Mucosa of descending colon (tissue), 3 donors: ENCODE data around the gene DOCK2. TPM values are rescaled to one million over a fixed set of nuclear protein-coding genes. Genes with fewer than 3 reads are reported as not detected.
A peak's percentile ranks its signal among the peaks of the same experiment; 100 is the strongest.
"Not testable (repeated sequence)": the region's sequence is repeated elsewhere in the genome, so short reads cannot be mapped to it uniquely, and the experiment has no call there.

ENCODE experiments used
- ATAC-seq: fragments of 200-7000 bp; cut with Tn5 transposase; one replicate; pipeline ENCODE4 v1.9.1; 2020; ENCODE audit warnings: mild to moderate bottlenecking, moderate library complexity
- DNase-seq, 3 donors: peaks; one replicate each; pipeline ENCODE4 v3.0.0-alpha.2; 2020
- H3K36me3 ChIP-seq: fragments of 200-600 bp; one replicate; pipeline ENCODE4 v1.8.0; 2021; ENCODE audit warnings: low read depth, mild to moderate bottlenecking
- H3K4me1 ChIP-seq: fragments of 200-600 bp; one replicate; pipeline ENCODE4 v1.8.0; 2021; ENCODE audit warnings: low read depth, mild to moderate bottlenecking
- H3K4me3 ChIP-seq: fragments of 200-600 bp; one replicate; pipeline ENCODE4 v1.8.0; 2021; ENCODE audit warnings: mild to moderate bottlenecking
- H3K9me3 ChIP-seq: fragments of 200-600 bp; one replicate; pipeline ENCODE4 v1.8.0; 2021; ENCODE audit warnings: mild to moderate bottlenecking
- intact Hi-C, 2 donors: fragments of 100-400 bp; cut with DNase I in 1 of 2; cut with micrococcal nuclease in 1 of 2; formaldehyde crosslinking; loops; one replicate each; pipeline versions ENCODE4 v1.11.0 to v1.11.1; 2022; cut with DNase I, micrococcal nuclease
- total RNA-seq, 3 donors: library from RNA; stranded (reverse); fragmentation: NEBNext Ultra II Directional in 2 of 3; extraction: Animal tissue kit (Norgen Biotek cat#: 25700) in 2 of 3; gene quantifications; one replicate each; pipeline versions ENCODE4 v1.2.1 to v1.2.4, GENCODE V29; 2021 to 2023
- TF ChIP-seq, protein P1 (sequence below): fragments of 200-600 bp; IDR thresholded peaks from one replicate; pipeline ENCODE4 v1.8.0; 2022; ENCODE audit warnings: antibody characterized with exemption, mild to moderate bottlenecking
- donor health status: DM: no; HTN: no; CAD: no; lungs with moderate emphysema.
- donor health status: DM: no; HTN: no; CAD: no.
- donor health status: DM: no; HTN: yes; CAD: no.

DOCK2 gene
- total RNA-seq, 3 donors from 2014 or later: 7.2 to 20.1 (median 18.1) TPM

DNA sequence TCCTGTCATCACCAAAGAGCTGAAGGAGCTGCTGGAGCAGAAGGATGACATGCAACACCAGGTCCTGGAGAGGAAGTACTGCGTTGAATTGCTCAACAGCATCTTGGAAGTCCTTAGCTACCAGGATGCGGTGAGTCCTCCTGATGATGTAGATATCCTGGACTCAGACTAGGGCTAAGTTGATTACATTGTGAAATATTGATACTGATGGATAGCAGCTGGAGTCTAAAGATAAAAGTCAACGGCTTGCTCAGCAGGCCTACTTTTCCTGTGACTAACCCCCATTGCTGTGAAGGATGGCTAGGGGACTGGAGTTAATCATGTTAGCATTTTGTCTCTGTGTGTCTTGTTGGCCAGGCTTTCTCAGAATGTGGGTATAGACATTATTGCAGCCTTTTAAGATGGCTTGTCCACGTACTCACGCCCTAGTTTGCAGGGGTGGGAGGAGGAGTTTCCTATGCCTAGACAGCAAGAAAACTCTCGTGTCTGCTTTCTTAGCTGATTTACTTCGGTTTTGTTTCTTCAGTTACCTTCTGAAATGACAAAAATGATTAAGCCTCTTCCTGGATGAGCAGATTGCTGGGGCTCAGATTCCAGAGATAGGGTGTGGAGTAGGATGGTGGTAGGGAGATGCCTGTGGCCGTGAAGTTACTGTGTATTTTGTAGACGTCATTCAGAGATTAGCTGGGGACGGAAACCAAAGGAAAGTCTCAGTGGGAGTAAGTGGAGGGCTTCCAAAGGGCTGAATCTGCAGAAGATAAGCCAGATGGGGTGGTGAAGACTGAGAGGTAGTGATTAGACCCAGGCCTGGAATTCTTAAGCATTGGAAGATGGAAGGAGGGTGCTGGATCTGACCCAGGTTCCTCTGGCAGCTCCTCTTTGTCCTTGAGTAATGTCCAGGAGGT, 166.3 kb downstream of the DOCK2 start:
- DNase-seq: no peak
- Histone ChIP-seq H3K9me3 (no peaks in the 10 kb centered on the region), H3K36me3 (no peaks in the 10 kb centered on the region), H3K4me3 (no peak overlapping the region), H3K4me1 (no peaks in the 10 kb centered on the region)
- TF ChIP-seq, protein P1, sequence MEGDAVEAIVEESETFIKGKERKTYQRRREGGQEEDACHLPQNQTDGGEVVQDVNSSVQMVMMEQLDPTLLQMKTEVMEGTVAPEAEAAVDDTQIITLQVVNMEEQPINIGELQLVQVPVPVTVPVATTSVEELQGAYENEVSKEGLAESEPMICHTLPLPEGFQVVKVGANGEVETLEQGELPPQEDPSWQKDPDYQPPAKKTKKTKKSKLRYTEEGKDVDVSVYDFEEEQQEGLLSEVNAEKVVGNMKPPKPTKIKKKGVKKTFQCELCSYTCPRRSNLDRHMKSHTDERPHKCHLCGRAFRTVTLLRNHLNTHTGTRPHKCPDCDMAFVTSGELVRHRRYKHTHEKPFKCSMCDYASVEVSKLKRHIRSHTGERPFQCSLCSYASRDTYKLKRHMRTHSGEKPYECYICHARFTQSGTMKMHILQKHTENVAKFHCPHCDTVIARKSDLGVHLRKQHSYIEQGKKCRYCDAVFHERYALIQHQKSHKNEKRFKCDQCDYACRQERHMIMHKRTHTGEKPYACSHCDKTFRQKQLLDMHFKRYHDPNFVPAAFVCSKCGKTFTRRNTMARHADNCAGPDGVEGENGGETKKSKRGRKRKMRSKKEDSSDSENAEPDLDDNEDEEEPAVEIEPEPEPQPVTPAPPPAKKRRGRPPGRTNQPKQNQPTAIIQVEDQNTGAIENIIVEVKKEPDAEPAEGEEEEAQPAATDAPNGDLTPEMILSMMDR: no peak
- peak; percentile 51 for ATAC-seq
- intact Hi-C loops: no loop called here

DNA sequence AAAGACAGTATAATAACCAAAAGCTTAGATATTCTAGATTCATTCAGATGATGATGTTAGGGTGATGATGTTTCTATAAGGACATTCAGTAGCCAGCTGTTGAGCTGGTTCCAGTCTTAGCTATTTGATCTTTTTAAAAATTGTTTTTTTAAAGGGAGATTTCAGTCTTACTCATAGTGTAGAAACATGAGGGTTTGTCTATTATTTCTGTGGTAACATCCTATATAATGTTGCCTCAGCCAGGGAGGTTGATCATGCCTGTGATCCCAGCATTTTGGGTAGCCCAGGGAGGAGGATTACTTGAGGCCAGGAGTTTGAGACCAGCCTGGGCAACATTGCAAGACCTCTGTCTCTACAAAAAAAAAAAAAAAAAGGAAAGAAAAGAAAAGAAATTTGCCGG, 167.8 kb downstream of the DOCK2 start:
- H3K4me1 ChIP-seq: no peaks in the 10 kb centered on the region
- ATAC-seq (no peak), DNase-seq (no peak)
- TF ChIP-seq, protein P1: no peak
- intact Hi-C loops: no loop called here
- no peak overlapping the region for H3K4me3 ChIP-seq
- H3K36me3 ChIP-seq: no peaks in the 10 kb centered on the region
- no peaks in the 10 kb centered on the region for H3K9me3 ChIP-seq

DNA sequence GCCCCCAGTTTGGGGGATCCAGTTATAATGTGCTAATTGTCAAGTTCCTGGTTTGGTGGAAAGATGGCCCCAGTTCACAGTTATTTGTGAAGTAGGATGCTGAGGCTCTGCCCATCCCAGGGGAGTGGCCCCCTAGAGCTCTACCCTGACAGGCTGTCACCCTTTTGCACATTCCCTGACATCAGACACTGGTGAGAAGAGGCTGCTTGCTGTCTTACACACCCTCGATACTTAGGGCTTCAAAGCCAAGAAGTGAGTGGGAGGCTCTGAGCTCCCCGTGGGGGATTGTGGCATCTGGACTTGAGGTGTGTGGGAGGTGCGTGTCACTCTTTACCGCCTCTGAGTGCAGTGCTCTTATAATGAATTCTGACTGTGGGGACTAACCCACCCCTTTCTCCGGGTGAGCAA, 168.5 kb downstream of the DOCK2 start:
- TF ChIP-seq, protein P1: no peak
- no peaks in the 10 kb centered on the region for H3K9me3 ChIP-seq
- ATAC-seq (peak; percentile 18), DNase-seq (no peak)
- H3K36me3 ChIP-seq: no peaks in the 10 kb centered on the region
- H3K4me3 ChIP-seq: no peak overlapping the region
- intact Hi-C loops: no loop called here
- no peaks in the 10 kb centered on the region for H3K4me1 ChIP-seq

DNA sequence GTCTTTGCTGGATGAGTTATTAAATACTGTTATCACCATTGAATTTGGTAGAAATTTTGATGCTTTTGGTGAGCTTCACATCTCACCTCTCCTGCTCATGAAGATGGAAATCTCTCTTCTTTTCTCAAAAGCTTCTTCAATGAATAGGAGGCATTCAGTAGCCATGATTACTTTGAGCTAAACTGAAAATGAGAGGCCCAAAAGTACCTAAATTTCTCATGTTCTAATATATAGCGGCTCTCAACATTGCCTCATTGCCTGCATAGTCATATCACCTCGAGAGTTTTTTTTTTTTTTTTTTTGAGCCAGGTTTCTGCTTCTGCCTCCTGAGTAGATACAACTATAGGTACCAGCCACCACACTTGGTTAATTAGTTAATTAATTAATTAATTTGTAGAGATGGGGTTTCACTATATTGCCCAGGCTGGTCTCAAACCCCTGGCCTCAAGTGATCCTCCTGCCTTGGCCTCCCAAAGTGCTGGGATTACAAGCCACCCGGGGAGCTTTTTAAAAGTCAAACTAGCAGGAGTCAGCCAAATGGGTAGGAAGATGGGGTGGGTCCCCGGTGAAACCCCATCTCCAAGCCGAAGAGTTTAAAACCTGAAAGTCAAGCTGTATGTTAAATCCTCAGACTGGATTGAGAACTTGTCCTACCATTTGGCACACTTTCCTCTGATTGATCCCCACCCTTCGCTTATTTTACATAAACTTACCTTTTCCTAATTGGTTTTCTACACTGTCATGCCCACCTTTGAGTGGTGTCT, 169.0 kb downstream of the DOCK2 start:
- ATAC-seq (no peak), DNase-seq (no peak)
- Histone ChIP-seq H3K9me3 (no peaks in the 10 kb centered on the region), H3K36me3 (no peaks in the 10 kb centered on the region), H3K4me1 (no peaks in the 10 kb centered on the region), H3K4me3 (no peak overlapping the region)
- intact Hi-C loops: no loop called here
- TF ChIP-seq, protein P1: no peak

DNA sequence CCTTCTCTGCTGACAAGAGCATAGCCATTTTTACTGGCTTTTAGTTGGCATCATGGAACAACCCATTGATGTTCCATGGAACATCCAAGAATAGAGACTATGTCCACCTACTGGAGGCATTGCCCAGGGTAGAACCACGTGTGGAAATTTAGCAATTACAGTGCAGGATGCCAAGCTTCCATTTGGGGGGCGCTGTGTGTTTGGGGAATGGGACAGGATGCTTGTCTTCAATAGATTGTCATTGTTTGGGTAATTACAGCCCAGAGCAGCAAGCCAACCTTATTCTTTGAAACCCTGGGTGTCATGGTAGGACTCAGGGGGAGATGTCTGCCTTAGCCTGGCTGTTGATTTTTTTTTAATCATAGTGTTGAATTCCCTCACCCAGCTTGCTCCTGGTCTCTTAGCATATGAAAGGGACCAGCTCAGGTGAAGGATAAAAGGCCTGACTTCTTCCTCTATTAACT, 171.1 kb downstream of the DOCK2 start:
- Histone ChIP-seq H3K4me3 (no peak overlapping the region), H3K36me3 (no peaks in the 10 kb centered on the region), H3K9me3 (no peaks in the 10 kb centered on the region), H3K4me1 (no peaks in the 10 kb centered on the region)
- TF ChIP-seq, protein P1: no peak
- no peak for ATAC-seq
- DNase-seq: no peak
- intact Hi-C loops: no loop called here

DNA sequence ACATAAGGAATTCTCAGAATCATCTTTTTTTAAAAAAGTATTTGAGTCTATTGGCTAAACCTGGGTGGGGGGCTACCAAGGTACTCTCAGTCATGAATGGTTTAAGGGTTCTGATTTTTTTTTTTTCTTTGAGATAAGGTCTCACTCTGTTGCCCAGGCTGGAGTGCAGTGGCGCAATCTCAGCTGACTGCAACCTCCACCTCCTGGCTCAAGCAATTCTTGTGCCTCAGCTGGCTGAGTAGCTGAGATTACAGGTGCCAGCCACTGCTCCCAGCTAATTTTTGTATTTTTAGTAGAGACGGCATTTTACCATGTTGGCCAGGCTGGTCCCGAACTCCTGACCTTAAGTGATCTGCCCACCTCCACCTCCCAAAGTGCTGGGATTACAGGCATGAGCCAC, 171.8 kb downstream of the DOCK2 start:
- H3K36me3 ChIP-seq, intact Hi-C loops, H3K4me3 ChIP-seq, H3K4me1 ChIP-seq, DNase-seq, H3K9me3 ChIP-seq, ATAC-seq: not testable (repeated sequence)
